HepG2 (cell line): ENCODE data around the gene ANKRD11. TPM values are rescaled to one million over a fixed set of nuclear protein-coding genes. Genes with fewer than 3 reads are reported as not detected.

Experiments
- CREM ChIP-seq, 2 experiments: sonication (generic) in 1 of 2; formaldehyde crosslinking in 1 of 2; IDR thresholded peaks; 2 replicates each; pipeline versions ENCODE4 v1.4.0 to v1.6.1; 2016 to 2020; ENCODE audit warnings: antibody characterized with exemption in 1 of 2, mild to moderate bottlenecking in 1 of 2, missing genetic modification reagents in 1 of 2
- DMAP1 ChIP-seq: IDR thresholded peaks from 2 replicates; pipeline ENCODE4 v1.6.1; 2016
- ETS1 ChIP-seq: sonication (generic); formaldehyde crosslinking; IDR thresholded peaks from 2 replicates; pipeline ENCODE4 v1.4.0; 2020; ENCODE audit warnings: missing genetic modification reagents
- FOXA3 ChIP-seq: IDR thresholded peaks from 2 replicates; pipeline ENCODE4 v1.6.1; 2016; ENCODE audit warnings: missing genetic modification reagents, missing compliant biosample characterization
- KDM1A ChIP-seq: IDR thresholded peaks from 2 replicates; pipeline ENCODE4 v1.6.1; 2016; ENCODE audit warnings: missing compliant biosample characterization
- KDM5B ChIP-seq: sonication (generic); formaldehyde crosslinking; IDR thresholded peaks from 2 replicates; pipeline ENCODE4 v1.4.0; 2020; ENCODE audit warnings: missing genetic modification reagents, mild to moderate bottlenecking, borderline replicate concordance
- MAF1 ChIP-seq: sonication (generic); formaldehyde crosslinking; IDR thresholded peaks from 2 replicates; pipeline ENCODE4 v1.5.0; 2020; ENCODE audit warnings: missing genetic modification reagents, borderline replicate concordance
- MYNN ChIP-seq: sonication (generic); formaldehyde crosslinking; IDR thresholded peaks from 2 replicates; pipeline ENCODE4 v1.4.0; 2020; ENCODE audit warnings: mild to moderate bottlenecking, low read depth, missing genetic modification reagents
- NFYC ChIP-seq: IDR thresholded peaks from 2 replicates; pipeline ENCODE4 v1.6.1; 2016; ENCODE audit warnings: missing genetic modification reagents, missing compliant biosample characterization
- PHF8 ChIP-seq: sonication (generic); formaldehyde crosslinking; IDR thresholded peaks from 2 replicates; pipeline ENCODE4 v1.5.0; 2020; ENCODE audit warnings: missing genetic modification reagents
- RBM39 ChIP-seq: fragments of 200-400 bp; formaldehyde crosslinking; IDR thresholded peaks from one replicate; pipeline ENCODE4 v1.6.1; 2018; ENCODE audit warnings: antibody characterized with exemption, mild to moderate bottlenecking, low read depth, low read length; ENCODE audit not compliant: poor library complexity, severe bottlenecking
- RFX5 ChIP-seq: IDR thresholded peaks from 2 replicates; pipeline ENCODE4 v1.6.1; 2011; ENCODE audit warnings: low read depth, low read length, improper control_type of control experiment
- TBX3 ChIP-seq: fragments of 450-650 bp; IDR thresholded peaks from 2 replicates; pipeline ENCODE4 v1.6.1; 2017; ENCODE audit warnings: antibody characterized with exemption, mild to moderate bottlenecking, inconsistent platforms, borderline replicate concordance
- THAP9 ChIP-seq: sonication (generic); formaldehyde crosslinking; IDR thresholded peaks from 2 replicates; pipeline ENCODE4; 2020; ENCODE audit warnings: missing genetic modification reagents, mild to moderate bottlenecking, borderline replicate concordance
- ZBTB20 ChIP-seq: sonication (generic); formaldehyde crosslinking; IDR thresholded peaks from 2 replicates; pipeline ENCODE4 v1.8.1; 2023; ENCODE audit warnings: missing genetic modification reagents, low read depth, mild to moderate bottlenecking, borderline replicate concordance
- ZFP37 ChIP-seq: sonication (generic); formaldehyde crosslinking; IDR thresholded peaks from 2 replicates; pipeline ENCODE4 v1.4.0; 2020; ENCODE audit warnings: missing genetic modification reagents, borderline replicate concordance
- ZKSCAN8 ChIP-seq: IDR thresholded peaks from 2 replicates; pipeline ENCODE4 v1.6.1; 2016; ENCODE audit warnings: borderline replicate concordance, missing genetic modification reagents, missing compliant biosample characterization
- ZNF263 ChIP-seq: sonication (generic); formaldehyde crosslinking; IDR thresholded peaks from 2 replicates; pipeline ENCODE4 v1.4.0; 2020; ENCODE audit warnings: missing genetic modification reagents
- ZNF274 ChIP-seq: sonication (generic); formaldehyde crosslinking; IDR thresholded peaks from 2 replicates; pipeline ENCODE4 v1.5.1; 2020; ENCODE audit warnings: mild to moderate bottlenecking, missing genetic modification reagents
- ZNF333 ChIP-seq: sonication (generic); formaldehyde crosslinking; IDR thresholded peaks from 2 replicates; pipeline ENCODE4 v1.4.0; 2020; ENCODE audit warnings: mild to moderate bottlenecking, missing genetic modification reagents, borderline replicate concordance
- ZNF530 ChIP-seq: sonication (generic); formaldehyde crosslinking; IDR thresholded peaks from 2 replicates; pipeline ENCODE4 v1.5.0; 2020; ENCODE audit warnings: low read depth, mild to moderate bottlenecking, missing genetic modification reagents
- ZNF607 ChIP-seq: sonication (generic); formaldehyde crosslinking; IDR thresholded peaks from 2 replicates; pipeline ENCODE4 v1.5.1; 2020; ENCODE audit warnings: missing genetic modification reagents, mild to moderate bottlenecking, borderline replicate concordance
- ZNF709 ChIP-seq: sonication (generic); formaldehyde crosslinking; IDR thresholded peaks from 2 replicates; pipeline ENCODE4 v1.5.0; 2020; ENCODE audit warnings: mild to moderate bottlenecking, missing genetic modification reagents
- ZNF850 ChIP-seq: sonication (generic); formaldehyde crosslinking; conservative IDR thresholded peaks from 2 replicates; pipeline ENCODE4 v1.9.0; 2021; ENCODE audit warnings: mild to moderate bottlenecking, missing genetic modification reagents
- polyA plus RNA-seq, 8 experiments: library from polyadenylated mRNA; depleted of rRNA in 3 of 8; stranded (reverse) in 7 of 8; unstranded in 1 of 8; fragments of >200 nt; fragmentation: Illumina TruSeq in 4 of 8; extraction: Trizol in 4 of 8; gene quantifications; 2 replicates each; pipeline versions ENCODE4 v1.2.1 to v1.2.3, GENCODE V29; 2011 to 2016; ENCODE audit warnings: low read depth in 4 of 8, missing spikeins in 1 of 8, mixed read lengths in 1 of 8; ENCODE audit not compliant: insufficient read depth in 1 of 8
- total RNA-seq, 5 experiments: library from RNA; depleted of rRNA; stranded (reverse); fragments of >200 nt; fragmentation: Illumina TruSeq; extraction: Trizol; gene quantifications; 2 replicates each; pipeline ENCODE4 v1.2.3, GENCODE V29; 2016; ENCODE audit warnings: low read depth in 1 of 5
- TF ChIP-seq, protein P1 (sequence below): sonication (generic); formaldehyde crosslinking; IDR thresholded peaks from 2 replicates; pipeline ENCODE4 v1.4.0; 2020; ENCODE audit warnings: mild to moderate bottlenecking, missing genetic modification reagents

The ANKRD11 gene
- total and polyA plus RNA-seq, 2 of the 13 experiments (the other 11 are each of a cell fraction or from before 2014, with no cell fraction given) = 21.4 to 38.4 TPM

DNA sequence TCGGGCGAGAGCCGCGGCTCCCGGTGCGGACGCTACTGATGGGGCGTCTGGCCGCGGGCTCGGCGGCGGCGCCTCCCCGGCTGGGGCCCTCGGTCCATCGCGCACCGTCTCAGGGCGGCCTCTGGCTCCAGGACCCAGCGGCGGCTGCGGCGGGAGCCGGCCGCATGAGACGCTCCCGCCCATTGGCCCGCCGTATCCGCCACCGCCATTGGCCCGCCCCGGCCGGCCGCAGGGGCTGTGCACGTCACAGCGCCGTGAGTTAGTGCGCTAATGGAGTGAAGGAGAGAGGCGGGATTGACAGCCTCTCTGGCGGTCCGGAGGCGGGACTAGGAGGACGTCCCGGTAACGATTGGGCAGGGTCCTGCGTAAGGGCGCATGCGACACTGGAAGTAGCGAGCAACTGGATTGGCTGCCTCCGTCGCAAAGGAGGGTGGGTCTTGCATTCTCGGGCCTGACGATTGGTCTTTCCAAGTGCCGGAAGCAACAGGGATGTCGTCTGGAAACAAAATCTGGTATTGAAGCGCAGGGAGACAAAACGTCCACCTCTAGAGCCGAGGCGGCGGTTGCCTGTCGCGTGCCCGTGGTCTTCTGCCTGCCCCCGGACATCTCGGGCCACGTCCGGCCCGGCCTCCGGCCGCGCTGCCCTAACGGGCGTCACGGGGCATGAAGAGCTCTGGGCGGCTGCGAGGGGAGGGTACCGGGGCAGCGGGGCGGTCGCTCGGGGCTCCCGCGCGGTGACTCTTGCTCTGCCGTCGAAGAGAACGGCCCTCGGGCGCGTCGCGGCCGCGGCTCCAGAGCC is at the start of gene ANKRD11 (continued):
- TF ChIP-seq ZNF333 (CRISPR knock-in tag) = peak; percentile 98; the same call in 1 of the 2 replicates
- 0 out of 2 replicates have a peak, but pooled peaks have one; percentile 24 for TF ChIP-seq MYNN (CRISPR knock-in tag)
- TF ChIP-seq, protein P1, sequence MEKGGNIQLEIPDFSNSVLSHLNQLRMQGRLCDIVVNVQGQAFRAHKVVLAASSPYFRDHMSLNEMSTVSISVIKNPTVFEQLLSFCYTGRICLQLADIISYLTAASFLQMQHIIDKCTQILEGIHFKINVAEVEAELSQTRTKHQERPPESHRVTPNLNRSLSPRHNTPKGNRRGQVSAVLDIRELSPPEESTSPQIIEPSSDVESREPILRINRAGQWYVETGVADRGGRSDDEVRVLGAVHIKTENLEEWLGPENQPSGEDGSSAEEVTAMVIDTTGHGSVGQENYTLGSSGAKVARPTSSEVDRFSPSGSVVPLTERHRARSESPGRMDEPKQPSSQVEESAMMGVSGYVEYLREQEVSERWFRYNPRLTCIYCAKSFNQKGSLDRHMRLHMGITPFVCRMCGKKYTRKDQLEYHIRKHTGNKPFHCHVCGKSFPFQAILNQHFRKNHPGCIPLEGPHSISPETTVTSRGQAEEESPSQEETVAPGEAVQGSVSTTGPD (CRISPR knock-in tag) = no peak
- no peak for TF ChIP-seq KDM1A (CRISPR knock-in tag)
- peak; percentile 96 for TF ChIP-seq ZNF274 (CRISPR knock-in tag)
- peak; percentile 31; the same call in 1 of the 2 replicates for TF ChIP-seq ZNF263 (CRISPR knock-in tag)
- TF ChIP-seq ZKSCAN8 (CRISPR knock-in tag) = no peak
- no peak for TF ChIP-seq ZNF530 (CRISPR knock-in tag)
- TF ChIP-seq THAP9 = peak; percentile 95; the same call in 1 of the 2 replicates
- peak; percentile 83; the same call in 1 of the 2 replicates for TF ChIP-seq KDM5B (CRISPR knock-in tag)
- peak; percentile 57; the same call in 1 of the 2 replicates for TF ChIP-seq DMAP1
- 0 out of 2 replicates have a peak, but pooled peaks have one; percentile 74 for TF ChIP-seq ETS1 (CRISPR knock-in tag)
- TF ChIP-seq ZNF709 (CRISPR knock-in tag) = peak; percentile 12; the same call in 1 of the 2 replicates
- TF ChIP-seq NFYC (CRISPR knock-in tag) = peak; percentile 98
- peak; percentile 95 for TF ChIP-seq CREM (IDR thresholded peaks at IDR 0.05)
- no peak; the same call in 1 of the 2 replicates for TF ChIP-seq CREM (CRISPR knock-in tag; IDR thresholded peaks at IDR 0.05)
- no peak; the same call in none of the 2 replicates for TF ChIP-seq FOXA3 (CRISPR knock-in tag)
- 0 out of 2 replicates have a peak, but pooled peaks have one; percentile 57 for TF ChIP-seq RFX5
- 0 out of 2 replicates have a peak, but pooled peaks have one; percentile 77 for TF ChIP-seq ZFP37 (CRISPR knock-in tag)
- TF ChIP-seq ZNF850 (CRISPR knock-in tag) = no peak
- TF ChIP-seq TBX3 = no peak
- peak; percentile 56 for TF ChIP-seq RBM39
- peak; percentile 83 for TF ChIP-seq PHF8 (CRISPR knock-in tag)
- TF ChIP-seq ZNF607 (CRISPR knock-in tag) = peak; percentile 72
- no peak for TF ChIP-seq MAF1 (CRISPR knock-in tag)
- TF ChIP-seq ZBTB20 (CRISPR knock-in tag) = no peak
